ENCODE measurements around the gene ANXA4. TPM values are rescaled to one million over a fixed set of nuclear protein-coding genes. Genes with fewer than 3 reads are reported as not detected.

The ANXA4 gene
- total and polyA plus RNA-seq, 2 of the 13 experiments (the other 11 are each of a cell fraction or from before 2014, with no cell fraction given): 155 to 168 TPM

GRCh38 chr2:69815717-69816116 is 73.8 kb downstream of the ANXA4 start:
- BruUV-seq (replicated peaks): no TSS peak
- ChIA-PET CTCF (ENCODE audit: low intra/inter-chr PET ratio, low total read pairs) (interaction anchor here (5.2 kb wide), 1 partner anchor 91 kb away, joined by 105 read pairs; no protein-coding TSS in a partner anchor), POLR2A (interaction anchor here (0.7 to 3.2 kb wide), 2 partner anchors 74 to 91 kb away, joined by 3 to 31 read pairs; partner anchors contain the start of gene ANXA4)
- TF ChIP-seq EHMT2 (IDR thresholded peaks at IDR 0.05; ENCODE audit: borderline replicate concordance, low read depth, low read length) (no peak), KDM3A (CRISPR knock-in tag; IDR thresholded peaks at IDR 0.05; ENCODE audit: low read depth) (no peak), ARID2 (CRISPR knock-in tag; IDR thresholded peaks at IDR 0.05; ENCODE audit: borderline replicate concordance) (no peak), MED1 (CRISPR knock-in tag; IDR thresholded peaks at IDR 0.05) (no peak), ZKSCAN1 (IDR thresholded peaks at IDR 0.05; ENCODE audit: low read length) (no peak), ZMYM4 (CRISPR knock-in tag; IDR thresholded peaks at IDR 0.05) (no peak), RFX5 (IDR thresholded peaks at IDR 0.05; ENCODE audit: low read depth, low read length) (no peak), SALL2 (CRISPR knock-in tag; IDR thresholded peaks at IDR 0.05) (no peak), TRIM22 (IDR thresholded peaks at IDR 0.05) (no peak), ERF (CRISPR knock-in tag; IDR thresholded peaks at IDR 0.05) (no peak), ZNF143 (CRISPR knock-in tag; IDR thresholded peaks at IDR 0.05) (no peak), ZNF326 (CRISPR knock-in tag; IDR thresholded peaks at IDR 0.05; ENCODE audit: borderline replicate concordance) (no peak), BCL3 (CRISPR knock-in tag; IDR thresholded peaks at IDR 0.05) (no peak), ZNF577 (CRISPR knock-in tag; IDR thresholded peaks at IDR 0.05; ENCODE audit: borderline replicate concordance, low read depth) (no peak)
- H3K27ac ChIP-seq (ENCODE audit: extremely low read length, insufficient read depth, low read length): peak overlapping the region; percentile 0
- H2AFZ ChIP-seq (ENCODE audit: low read length): no peak overlapping the region
- 63% methylated on average over 1 of the region's 1 CpG for WGBS (ENCODE audit: low lambda C conversion rate)
- in situ Hi-C loops (cut with HindIII; ENCODE audit: extremely low pct_ligation_motif_present, low pct_unique_long_range_greater_than_20kb): loop anchor here (5.0 to 10.0 kb wide), 2 partner anchors 93 to 251 kb away; no protein-coding TSS in a partner anchor
- no peaks in the 10 kb centered on the region for H3K79me2 ChIP-seq (ENCODE audit: insufficient read depth, low read length)
- ATAC-seq: no peak
- no peaks in the 10 kb centered on the region for H3K9me3 ChIP-seq (ENCODE audit: low read length)
- intact Hi-C loops (cut with micrococcal nuclease; ENCODE audit: unreplicated experiment): loop anchor here (5.0 kb wide), 1 partner anchor 33 kb away; no protein-coding TSS in a partner anchor
- no peaks in the 10 kb centered on the region for H3K27me3 ChIP-seq (ENCODE audit: control insufficient read depth in 1 of 2, insufficient read depth in 2 of 2, low read length in 2 of 2)
- H3K9ac ChIP-seq (ENCODE audit: insufficient read depth, low read depth, low read length): no peak overlapping the region
- no peak overlapping the region for H3K4me2 ChIP-seq (ENCODE audit: low read depth, low read length)
- peaks cover 14% of the 10 kb centered on the region for H3K4me1 ChIP-seq (ENCODE audit: insufficient read depth, low read length)
- no peak overlapping the region for H3K4me3 ChIP-seq (replicated peaks in 1 of 3; ENCODE audit: insufficient read depth in 1 of 3, low read depth in 2 of 3, low read length in 3 of 3)
- no peaks in the 10 kb centered on the region for H4K20me1 ChIP-seq (ENCODE audit: insufficient read depth, low read length)
- no peak for DNase-seq (ENCODE audit: low spot score)
- peaks cover 26 to 78% of the 10 kb centered on the region in 2 experiments for H3K36me3 ChIP-seq (replicated peaks in 1 of 2; ENCODE audit: control insufficient read depth in 1 of 2, insufficient read depth in 2 of 2, low read length in 2 of 2)
- no peak for FAIRE-seq

Measured in HepG2 (cell line).